IMR-90 (cell line): ENCODE results near the gene FXR2. TPM values are rescaled to one million over a fixed set of nuclear protein-coding genes. Genes with fewer than 3 reads are reported as not detected.

Source experiments
- ATAC-seq: fragments of 200-7000 bp; cut with Tn5 transposase; 2 replicates; pipeline ENCODE4 v1.9.1; 2020; ENCODE audit warnings: low read depth, mild to moderate bottlenecking, moderate library complexity
- BruUV-seq: library from RNA; stranded (reverse); fragments of 400-500 nt; replicated peaks from 2 replicates; lab custom pipeline; 2021; lab: Mats Ljungman, UMichigan
- CTCF ChIA-PET: fragments of 300-600 bp; formaldehyde crosslinking; extraction: SDS; loops from one replicate; lab custom pipeline; 2021; ENCODE audit warnings: antibody characterized with exemption; lab: Yijun Ruan, JAX
- POLR2A ChIA-PET: fragments of 300-600 bp; sonication (Branson Sonifier 250); formaldehyde crosslinking; loops from one replicate; lab custom pipeline; 2022; ENCODE audit warnings: antibody characterized with exemption; ENCODE audit not compliant: unreplicated experiment; lab: Charles Lee
- DNase-seq: peaks from one replicate; pipeline ENCODE4 v3.0.0; 2013
- H2AFZ ChIP-seq: replicated peaks from 2 replicates; pipeline ENCODE3; 2013; ENCODE audit warnings: low read length, mild to moderate bottlenecking; ENCODE audit not compliant: poor library complexity
- H2AK5ac ChIP-seq: 2 replicates; pipeline ENCODE4 v1.6.1; 2013; ENCODE audit warnings: low read depth, low read length, inconsistent platforms
- H2AK9ac ChIP-seq: replicated peaks from 2 replicates; pipeline ENCODE3; 2013; ENCODE audit warnings: mild to moderate bottlenecking, low read depth, low read length, moderate library complexity; ENCODE audit not compliant: poor library complexity
- H2BK120ac ChIP-seq: 2 replicates; pipeline ENCODE4 v1.6.1; 2013; ENCODE audit warnings: low read depth, low read length, inconsistent platforms
- H2BK15ac ChIP-seq: 3 replicates; pipeline ENCODE4 v1.6.1; 2013; ENCODE audit warnings: low read depth, low read length, inconsistent platforms
- H2BK20ac ChIP-seq: 2 replicates; pipeline ENCODE4 v1.6.1; 2013; ENCODE audit warnings: low read depth, mild to moderate bottlenecking, inconsistent platforms, low read length, moderate library complexity
- H2BK5ac ChIP-seq: 2 replicates; pipeline ENCODE4 v1.6.1; 2013; ENCODE audit warnings: mild to moderate bottlenecking, low read depth, low read length, inconsistent platforms; ENCODE audit not compliant: poor library complexity, severe bottlenecking
- H3K14ac ChIP-seq: replicated peaks from 2 replicates; pipeline ENCODE4 v1.6.1; 2013; ENCODE audit warnings: low read depth, low read length, inconsistent platforms
- H3K18ac ChIP-seq: 2 replicates; pipeline ENCODE4 v1.6.1; 2013; ENCODE audit warnings: low read depth, low read length, control low read depth
- H3K23ac ChIP-seq: 2 replicates; pipeline ENCODE4 v1.6.1; 2013; ENCODE audit warnings: low read depth, low read length, inconsistent platforms
- H3K27ac ChIP-seq: 2 replicates; pipeline ENCODE4 v1.5.1; 2013; ENCODE audit warnings: mild to moderate bottlenecking, control low read depth, low read length; ENCODE audit not compliant: insufficient read depth
- H3K27me3 ChIP-seq: 2 replicates; pipeline ENCODE4 v1.6.1; 2013; ENCODE audit warnings: low read length; ENCODE audit not compliant: control insufficient read depth, insufficient read depth
- H3K36me3 ChIP-seq: 2 replicates; pipeline ENCODE4 v1.6.1; 2013; ENCODE audit warnings: low read length, mixed read lengths; ENCODE audit not compliant: control insufficient read depth, insufficient read depth
- H3K4ac ChIP-seq: 2 replicates; pipeline ENCODE4 v1.6.1; 2013; ENCODE audit warnings: low read depth, low read length, inconsistent platforms
- H3K4me1 ChIP-seq: 2 replicates; pipeline ENCODE4 v1.6.1; 2013; ENCODE audit warnings: low read length, mixed read lengths; ENCODE audit not compliant: control insufficient read depth, insufficient read depth
- H3K4me2 ChIP-seq: 2 replicates; pipeline ENCODE4 v1.6.1; 2013; ENCODE audit warnings: low read depth, mild to moderate bottlenecking, control low read depth, low read length, moderate library complexity
- H3K4me3 ChIP-seq: 2 replicates; pipeline ENCODE4 v1.5.1; 2013; ENCODE audit warnings: low read depth, mild to moderate bottlenecking, control low read depth, low read length, moderate library complexity; ENCODE audit not compliant: insufficient read depth
- H3K56ac ChIP-seq: 2 replicates; pipeline ENCODE4 v1.6.1; 2013; ENCODE audit warnings: low read length, inconsistent platforms; ENCODE audit not compliant: insufficient read depth; ENCODE audit errors: extremely low read depth
- H3K79me1 ChIP-seq, 2 experiments: 2 replicates each; pipeline ENCODE4 v1.6.1; 2013; ENCODE audit warnings: low read length in 2 of 2, inconsistent platforms in 1 of 2, low read depth in 1 of 2
- H3K9ac ChIP-seq: 2 replicates; pipeline ENCODE4 v1.6.1; 2013; ENCODE audit warnings: low read depth, low read length, control low read depth
- H3K9me1 ChIP-seq: 2 replicates; pipeline ENCODE4 v1.6.1; 2013; ENCODE audit warnings: low read length, inconsistent platforms; ENCODE audit not compliant: insufficient read depth
- H3K9me3 ChIP-seq: 2 replicates; pipeline ENCODE4 v1.6.1; 2013; ENCODE audit warnings: low read length; ENCODE audit not compliant: control insufficient read depth, insufficient read depth
- H4K20me1 ChIP-seq: 2 replicates; pipeline ENCODE4 v1.6.1; 2013; ENCODE audit warnings: low read length, inconsistent platforms; ENCODE audit not compliant: insufficient read depth
- H4K5ac ChIP-seq: 2 replicates; pipeline ENCODE4 v1.6.1; 2013; ENCODE audit warnings: mild to moderate bottlenecking, low read depth, low read length, control low read depth
- H4K8ac ChIP-seq, 2 experiments: 2 replicates each; pipeline ENCODE4 v1.6.1; 2013; ENCODE audit warnings: low read depth in 2 of 2, low read length in 2 of 2, control low read depth in 1 of 2, inconsistent platforms in 1 of 2
- H4K91ac ChIP-seq: 2 replicates; pipeline ENCODE4 v1.6.1; 2013; ENCODE audit warnings: low read depth, low read length, inconsistent platforms; ENCODE audit not compliant: insufficient read depth
- RCOR1 ChIP-seq: IDR thresholded peaks from 2 replicates; pipeline ENCODE4 v1.6.1; 2012; ENCODE audit warnings: mild to moderate bottlenecking, low read length, improper control_type of control experiment; ENCODE audit not compliant: insufficient replicate concordance
- WGBS, 2 experiments: methylation state at CpG; one replicate each; pipeline versions ENCODE4 v1.1.5 to v1.1.7; 2013; ENCODE audit warnings: missing lambda C conversion rate in 2 of 2; ENCODE audit not compliant: insufficient read length in 1 of 2; ENCODE audit errors: extremely low coverage in 2 of 2; 5-methylcytosine and 5-hydroxymethylcytosine counted together
- dilution Hi-C: fragments of 300-500 bp; cut with HindIII; formaldehyde crosslinking; loops from one replicate; pipeline ENCODE4 v1.14.3; 2018; ENCODE audit warnings: low sequenced_read_pairs; ENCODE audit not compliant: unreplicated experiment
- in situ Hi-C: fragments of 300-500 bp; cut with MboI; formaldehyde crosslinking; loops from 3 replicates; pipeline ENCODE4 v1.14.3; 2019; ENCODE audit warnings: low sequenced_read_pairs, inconsistent platforms, mixed read lengths
- intact Hi-C: fragments of 100-400 bp; cut with micrococcal nuclease; formaldehyde crosslinking; loops from 2 replicates; pipeline ENCODE4 v1.10.0; 2022
- polyA plus RNA-seq, 3 experiments: library from polyadenylated mRNA; depleted of rRNA; stranded (reverse); fragments of >200 nt; gene quantifications; 2 replicates each; pipeline ENCODE4 v1.2.3, GENCODE V29; 2012; ENCODE audit warnings: low replicate concordance in 1 of 3
- total RNA-seq: library from RNA; depleted of rRNA; stranded (reverse); fragments of >200 nt; gene quantifications from 2 replicates; pipeline ENCODE4 v1.2.3, GENCODE V29; 2012
- TF ChIP-seq, protein P1 (sequence below): fragments of 150-350 bp; IDR thresholded peaks from 2 replicates; pipeline ENCODE4 v1.6.1; 2016; ENCODE audit warnings: low read depth, mild to moderate bottlenecking, low read length, moderate library complexity, borderline replicate concordance

The FXR2 gene
- total and polyA plus RNA-seq, 2 of the 4 experiments (the other 2 are of a cell fraction) = 39.1 to 55.9 TPM

DNA sequence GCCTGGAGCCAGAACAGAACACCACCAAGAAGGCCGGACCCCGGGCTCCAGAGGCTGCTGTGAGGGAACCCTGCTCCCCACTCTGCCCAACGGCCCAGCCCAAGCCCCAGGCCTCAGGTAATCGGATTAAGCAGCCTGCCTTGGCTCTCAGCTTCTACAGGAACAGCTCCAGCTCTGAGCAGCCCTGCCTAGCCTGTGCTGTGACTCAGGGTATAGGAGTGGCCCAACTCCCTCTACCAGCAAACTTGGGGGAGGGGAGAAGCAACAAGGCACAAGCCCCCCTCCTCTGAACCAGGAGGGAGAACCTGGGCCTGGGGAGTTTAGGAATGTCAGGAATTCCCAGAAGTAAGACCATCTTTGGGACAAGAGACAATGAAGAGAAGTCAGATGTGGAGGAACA lies 24.0 kb downstream of the FXR2 start:
- BruUV-seq = no TSS peak
- intact Hi-C loops = no loop called here
- H2AK9ac ChIP-seq = peak overlapping the region; percentile 91
- 100% methylated on average over 1 of the region's 4 CpGs; no CpG with 5 or more reads in 1 of the 2 experiments for WGBS, 2 experiments
- H3K14ac ChIP-seq = no peak overlapping the region
- H3K18ac ChIP-seq = no peak overlapping the region
- no peak overlapping the region for H2BK120ac ChIP-seq
- H3K4me1 ChIP-seq = peaks cover 31% of the 10 kb centered on the region
- no peak overlapping the region for H3K4me3 ChIP-seq
- peak overlapping the region; percentile 71 for H2BK5ac ChIP-seq
- H3K23ac ChIP-seq = no peak overlapping the region
- no peak overlapping the region for H4K5ac ChIP-seq
- ChIA-PET POLR2A (no interaction called here), CTCF (no interaction called here)
- DNase-seq (peak; percentile 70), ATAC-seq (peak; percentile 53)
- no peak overlapping the region for H3K56ac ChIP-seq
- TF ChIP-seq RCOR1 = peak; percentile 5
- TF ChIP-seq, protein P1, sequence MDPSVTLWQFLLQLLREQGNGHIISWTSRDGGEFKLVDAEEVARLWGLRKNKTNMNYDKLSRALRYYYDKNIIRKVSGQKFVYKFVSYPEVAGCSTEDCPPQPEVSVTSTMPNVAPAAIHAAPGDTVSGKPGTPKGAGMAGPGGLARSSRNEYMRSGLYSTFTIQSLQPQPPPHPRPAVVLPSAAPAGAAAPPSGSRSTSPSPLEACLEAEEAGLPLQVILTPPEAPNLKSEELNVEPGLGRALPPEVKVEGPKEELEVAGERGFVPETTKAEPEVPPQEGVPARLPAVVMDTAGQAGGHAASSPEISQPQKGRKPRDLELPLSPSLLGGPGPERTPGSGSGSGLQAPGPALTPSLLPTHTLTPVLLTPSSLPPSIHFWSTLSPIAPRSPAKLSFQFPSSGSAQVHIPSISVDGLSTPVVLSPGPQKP = no peak
- peak overlapping the region; percentile 6; the same call in 1 of the 2 replicates for H2AK5ac ChIP-seq
- H3K9ac ChIP-seq = no peak overlapping the region
- H3K4ac ChIP-seq = 0 out of 2 replicates have a peak overlapping the region, but pooled peaks have one; percentile 6
- no peaks in the 10 kb centered on the region for H3K27me3 ChIP-seq
- peak overlapping the region; percentile 0; the same call in 1 of the 2 replicates for H3K27ac ChIP-seq
- peaks cover 20 to 53% of the 10 kb centered on the region in 2 experiments for H3K79me1 ChIP-seq
- H3K36me3 ChIP-seq = peaks cover 57% of the 10 kb centered on the region
- peaks cover 11% of the 10 kb centered on the region for H3K9me1 ChIP-seq
- H3K4me2 ChIP-seq = no peak overlapping the region
- no peak overlapping the region for H2BK15ac ChIP-seq
- H2AFZ ChIP-seq = no peak overlapping the region
- H4K91ac ChIP-seq = 0 out of 2 replicates have a peak overlapping the region, but pooled peaks have one; percentile 3
- dilution Hi-C loops = no loop called here
- in situ Hi-C loops = no loop called here
- no peaks in the 10 kb centered on the region for H3K9me3 ChIP-seq
- peaks cover 15% of the 10 kb centered on the region for H4K20me1 ChIP-seq
- no peak overlapping the region for H2BK20ac ChIP-seq
- H4K8ac ChIP-seq = peak overlapping the region in 1 of 2 experiments; percentile 57; a peak in 2 of 4 replicates
